HG02623 (cell line): ENCODE measurements around the gene EMCN.

ENCODE experiments used
- ATAC-seq: cut with Tn5 transposase; IDR thresholded peaks from one replicate; pipeline ENCODE4 v1.9.1; 2021; ENCODE audit warnings: moderate library complexity; ENCODE audit not compliant: unreplicated experiment

EMCN gene

DNA sequence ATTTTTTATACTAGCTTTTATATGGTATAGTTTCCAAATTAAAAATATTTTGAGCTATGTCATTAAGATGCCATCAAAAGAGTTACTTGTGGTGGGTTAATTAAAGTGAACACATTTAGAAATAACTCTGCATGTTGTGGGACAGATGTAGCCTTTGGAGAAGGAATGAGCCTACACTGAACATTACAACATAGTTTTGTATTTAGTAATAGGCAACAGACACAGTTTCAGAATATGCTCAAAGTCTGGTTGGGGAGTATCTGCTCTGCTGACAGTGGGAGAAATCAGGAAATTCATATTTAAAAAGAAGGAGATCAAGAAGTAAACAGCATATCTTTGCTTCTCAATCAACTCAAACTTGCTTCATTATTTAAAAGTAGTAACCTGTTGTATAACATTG, 23.7 kb downstream of the EMCN start:
- no peak for ATAC-seq

DNA sequence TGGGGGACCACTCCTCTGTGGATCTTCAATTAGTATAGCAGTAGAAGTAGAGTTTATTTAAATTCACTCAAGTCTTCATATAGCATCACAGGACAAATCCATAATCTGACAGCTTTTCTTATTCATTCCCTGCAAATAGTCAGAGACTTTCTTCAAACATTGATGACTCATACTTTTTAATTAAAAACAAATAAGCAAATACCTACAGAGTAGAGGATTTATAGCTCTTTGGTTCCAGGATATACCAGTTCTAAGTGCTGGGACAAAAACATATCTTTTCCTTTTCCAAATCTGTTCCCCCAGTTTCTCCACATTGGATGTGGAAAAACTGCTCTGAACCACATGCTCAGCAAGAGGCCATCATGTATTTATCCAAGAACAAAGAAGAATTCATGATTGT, 24.1 kb downstream of the EMCN start:
- ATAC-seq = no peak

DNA sequence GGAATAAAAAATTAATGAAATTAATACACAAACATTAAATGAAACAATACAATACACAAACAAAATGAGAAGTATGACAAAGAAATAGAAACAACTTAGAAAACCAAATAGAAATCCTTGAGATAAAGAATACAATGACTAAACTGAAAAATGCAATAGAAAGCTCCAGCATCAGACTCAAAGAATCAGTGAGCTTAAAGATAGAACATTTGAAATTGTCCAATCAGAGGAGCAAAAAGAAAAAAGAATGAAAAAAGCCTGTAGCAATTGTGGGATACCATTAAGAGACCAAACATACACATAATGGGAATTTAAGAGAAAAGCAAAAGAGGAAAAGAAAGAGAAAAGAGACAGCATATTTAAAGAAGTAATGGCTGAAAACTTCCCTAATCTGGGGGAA, 25.7 kb downstream of the EMCN start:
- ATAC-seq = no peak

DNA sequence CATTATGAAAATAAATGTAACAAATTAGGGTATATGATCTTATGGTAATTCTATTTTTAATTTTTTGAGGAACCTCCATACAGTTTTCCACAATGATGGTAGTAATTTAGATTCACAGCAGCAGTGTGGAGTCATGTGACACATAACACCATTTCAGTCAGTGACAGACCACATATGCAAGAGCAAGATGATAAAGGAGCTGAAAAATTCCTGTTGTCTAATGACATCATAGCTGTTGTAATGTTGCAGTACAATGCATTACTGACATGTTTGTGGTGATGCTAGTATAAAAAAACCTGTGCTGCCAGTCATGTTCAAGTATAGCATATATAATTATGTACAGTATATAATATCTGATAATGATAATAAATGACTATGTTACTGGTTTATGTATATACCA, 28.5 kb downstream of the EMCN start:
- ATAC-seq = no peak

DNA sequence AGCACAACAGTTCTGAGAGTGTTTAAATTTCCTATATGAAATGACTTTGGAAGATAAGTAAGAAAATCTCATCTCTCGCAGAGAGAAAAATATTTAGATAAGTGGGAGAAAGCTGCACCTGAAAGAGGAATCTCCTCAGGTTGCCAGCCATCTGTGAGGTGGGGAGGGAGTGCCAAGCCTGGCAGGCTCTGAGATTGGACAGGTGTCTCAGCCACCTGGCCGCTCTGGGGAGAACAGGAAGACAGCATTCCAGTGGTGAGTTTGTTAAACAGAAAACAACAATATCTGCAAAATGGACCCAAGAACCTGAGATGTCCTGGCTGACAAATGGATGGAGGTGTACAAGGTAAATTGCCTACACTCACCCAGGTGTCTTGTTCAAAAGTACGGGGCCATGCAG, 31.3 kb downstream of the EMCN start:
- no peak for ATAC-seq

DNA sequence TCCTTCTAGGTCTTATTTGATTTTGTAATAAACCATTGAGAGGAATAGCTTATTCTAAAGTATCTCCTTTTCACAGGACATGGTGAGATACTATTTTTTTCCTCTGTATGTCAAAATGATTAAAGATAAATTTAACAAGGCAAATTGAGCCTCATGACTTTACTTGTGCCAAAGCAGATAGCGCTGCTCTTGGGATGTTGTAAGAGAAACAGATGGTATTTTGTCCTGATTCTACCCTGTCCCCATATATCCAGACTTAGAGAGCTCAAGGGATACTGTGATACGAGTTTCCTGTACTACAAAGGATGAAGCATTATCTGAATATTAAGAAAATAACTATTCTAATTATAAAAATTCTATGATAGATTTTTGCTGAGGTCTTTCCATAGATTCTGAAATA, 34.0 kb downstream of the EMCN start:
- no peak for ATAC-seq

DNA sequence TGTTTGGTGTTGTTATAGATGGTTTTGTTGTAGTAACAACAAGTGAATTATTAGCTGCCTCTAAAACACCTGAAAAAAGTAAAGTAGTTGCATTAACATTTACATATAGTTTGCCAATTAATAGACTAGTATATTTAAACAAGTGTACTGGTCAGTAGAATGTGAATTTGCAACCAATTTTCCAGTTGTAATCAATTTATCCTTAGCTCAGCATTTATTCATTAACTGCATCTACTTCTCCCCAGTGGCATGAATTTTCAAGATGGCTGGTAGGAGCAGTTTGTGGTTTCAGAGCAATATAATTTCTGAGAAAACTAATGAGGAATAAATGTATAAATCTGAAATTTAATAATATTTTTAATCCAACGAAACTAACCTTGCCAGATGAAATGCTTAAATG, 37.9 kb downstream of the EMCN start:
- no peak for ATAC-seq

- ATAC-seq = no peak
Observed at GRCh38 chr4:100469555-100469954, 48.3 kb downstream of the EMCN start.

- no peak for ATAC-seq
Observed at GRCh38 chr4:100466501-100466900, 51.3 kb downstream of the EMCN start.

DNA sequence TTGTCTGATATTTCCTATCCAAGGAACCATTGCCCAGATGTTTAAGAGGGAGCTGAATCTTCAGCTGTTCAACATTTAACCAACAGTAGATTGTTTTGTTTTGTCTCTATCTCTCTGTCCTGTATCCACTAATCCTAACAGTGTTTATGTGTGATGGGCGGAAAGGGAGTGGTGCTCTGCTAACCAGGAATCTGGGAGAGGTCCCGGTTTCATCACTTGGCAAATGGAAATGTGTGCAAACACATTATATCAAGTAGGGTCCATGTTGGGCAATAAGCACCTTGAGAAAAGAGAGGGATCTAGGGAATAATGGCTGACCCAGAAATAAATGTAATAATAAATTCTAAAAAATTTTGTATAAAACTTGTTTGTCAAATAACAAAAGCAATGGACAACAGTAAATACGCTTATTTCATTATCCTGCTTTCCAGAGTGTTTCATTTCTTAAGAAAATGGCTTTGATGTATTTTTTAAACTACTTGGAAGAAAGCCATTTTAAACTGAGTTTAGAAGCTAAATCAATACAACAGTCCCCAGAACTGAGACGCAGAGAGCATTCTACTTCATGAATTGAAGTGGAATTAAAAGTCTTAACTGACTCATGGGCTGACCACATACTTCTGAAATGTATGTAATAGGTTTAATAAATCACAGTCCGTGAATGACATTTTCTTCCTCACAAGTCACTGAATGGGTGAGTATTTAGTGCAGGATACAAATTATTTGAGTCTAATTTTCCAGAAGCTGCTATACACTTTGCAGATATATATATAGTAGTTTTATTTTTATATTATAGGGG, 55.8 kb downstream of the EMCN start:
- no peak for ATAC-seq

DNA sequence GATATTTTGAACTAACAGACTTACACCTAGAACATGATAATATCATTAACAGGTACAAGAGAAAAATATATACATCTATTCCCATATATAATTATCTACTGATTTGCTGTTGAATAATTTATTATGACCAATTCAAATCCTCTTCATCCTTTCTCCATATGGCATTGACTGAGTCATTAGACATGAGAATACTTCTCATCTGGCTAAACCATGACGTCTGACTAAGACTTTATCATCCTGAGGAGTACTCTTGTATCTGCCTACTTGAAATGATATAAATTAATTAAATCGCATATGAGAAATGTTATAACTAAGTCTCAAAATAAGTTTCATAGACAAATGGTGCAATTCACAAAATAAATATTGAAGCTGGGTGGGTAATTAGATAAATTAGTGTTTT, 67.4 kb downstream of the EMCN start:
- ATAC-seq = no peak

DNA sequence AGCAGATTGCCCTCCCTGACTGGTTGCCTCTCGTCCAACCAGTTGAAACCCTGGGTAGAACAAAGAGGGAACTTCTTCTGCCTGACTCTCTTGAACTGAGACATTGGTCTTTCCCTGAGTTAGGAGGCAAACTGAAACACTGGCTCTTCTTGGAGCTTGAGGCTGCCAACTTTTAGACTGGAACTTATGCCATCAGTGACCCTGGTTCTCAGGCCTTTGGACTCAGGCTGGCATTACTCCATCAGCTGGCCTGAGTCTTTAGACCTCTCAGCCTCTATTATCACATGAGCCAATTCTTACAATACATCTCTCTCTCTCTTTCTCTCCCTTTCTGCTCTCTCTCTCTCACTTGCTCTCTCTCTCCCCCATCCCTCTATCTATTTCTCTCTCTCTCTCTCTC, 86.4 kb downstream of the EMCN start:
- ATAC-seq = no peak

DNA sequence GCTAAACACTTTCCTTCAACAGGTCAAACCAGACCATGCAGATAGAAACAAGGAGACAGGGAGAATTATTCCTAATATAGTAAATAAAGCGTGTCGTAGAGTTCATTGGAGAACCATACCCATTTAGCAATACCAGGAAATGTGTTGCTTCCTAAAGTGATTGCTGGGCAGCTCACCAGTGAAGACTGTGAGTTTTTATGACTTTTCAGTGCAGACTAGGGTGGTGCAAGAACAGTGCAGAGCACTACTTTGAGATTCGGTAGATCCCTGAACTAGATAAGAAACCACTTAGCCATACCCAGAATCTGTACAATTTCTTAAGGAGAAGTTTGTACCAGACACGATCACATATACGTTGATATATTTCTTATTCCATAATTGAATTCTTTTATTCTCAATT, 87.4 kb downstream of the EMCN start:
- no peak for ATAC-seq

- ATAC-seq = no peak
Observed at GRCh38 chr4:100429616-100430015, 88.2 kb downstream of the EMCN start.

GRCh38 chr4:100428051-100428450, 89.8 kb downstream of the EMCN start:
- no peak for ATAC-seq

DNA sequence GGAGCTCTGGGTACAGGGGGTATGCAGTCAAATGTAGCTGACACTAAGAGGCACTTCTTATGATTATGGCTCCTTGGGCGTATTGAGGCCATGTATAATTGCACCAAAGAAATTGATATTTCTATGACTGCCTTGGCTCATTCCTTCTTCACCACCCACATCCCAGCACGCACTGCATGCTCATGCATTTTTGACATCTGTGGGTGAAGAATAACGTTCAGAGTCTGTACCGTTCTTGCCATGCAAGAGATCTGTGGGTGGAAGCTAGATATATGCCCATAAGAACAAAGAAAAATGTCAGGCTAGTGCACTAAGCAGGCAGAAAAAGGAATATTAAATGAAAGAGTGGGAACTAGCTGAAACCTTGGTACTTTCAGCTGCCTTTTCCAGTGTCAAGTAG, 93.4 kb downstream of the EMCN start:
- ATAC-seq = no peak

- ATAC-seq = no peak
Observed at GRCh38 chr4:100422894-100423293, 94.9 kb downstream of the EMCN start.

DNA sequence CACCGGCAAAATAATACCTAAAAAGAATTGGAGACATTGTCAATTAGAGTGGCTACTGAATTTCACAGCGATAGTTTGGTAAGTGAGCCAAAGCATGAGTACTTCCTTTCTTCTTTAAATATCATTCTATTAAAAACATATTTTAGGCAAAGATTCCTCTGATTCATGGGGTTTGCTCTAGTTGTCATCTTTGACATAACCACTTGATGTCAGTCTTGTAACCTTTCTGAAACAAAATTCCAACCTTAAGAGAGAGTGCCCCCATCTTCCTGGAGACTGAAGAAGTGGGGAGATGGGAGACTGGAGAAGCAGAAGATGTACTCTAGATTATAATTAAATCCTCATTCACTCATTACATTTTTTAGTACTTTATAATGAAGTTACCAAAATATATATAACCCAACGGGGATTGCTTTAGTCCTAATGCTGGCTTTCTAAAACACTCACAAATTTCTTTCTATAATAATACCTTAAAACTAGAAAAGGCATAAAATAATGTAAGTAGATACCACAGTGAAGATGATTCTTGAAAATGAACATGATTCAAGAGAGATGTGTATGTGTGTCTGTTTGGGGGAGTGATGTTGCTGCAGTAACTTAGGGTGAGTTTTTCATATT, 96.4 kb downstream of the EMCN start:
- no peak for ATAC-seq

- no peak for ATAC-seq
Observed at GRCh38 chr4:100420571-100420970, 97.3 kb downstream of the EMCN start.

- no peak for ATAC-seq
Observed at GRCh38 chr4:100417565-100417964, 100.3 kb downstream of the EMCN start.

DNA sequence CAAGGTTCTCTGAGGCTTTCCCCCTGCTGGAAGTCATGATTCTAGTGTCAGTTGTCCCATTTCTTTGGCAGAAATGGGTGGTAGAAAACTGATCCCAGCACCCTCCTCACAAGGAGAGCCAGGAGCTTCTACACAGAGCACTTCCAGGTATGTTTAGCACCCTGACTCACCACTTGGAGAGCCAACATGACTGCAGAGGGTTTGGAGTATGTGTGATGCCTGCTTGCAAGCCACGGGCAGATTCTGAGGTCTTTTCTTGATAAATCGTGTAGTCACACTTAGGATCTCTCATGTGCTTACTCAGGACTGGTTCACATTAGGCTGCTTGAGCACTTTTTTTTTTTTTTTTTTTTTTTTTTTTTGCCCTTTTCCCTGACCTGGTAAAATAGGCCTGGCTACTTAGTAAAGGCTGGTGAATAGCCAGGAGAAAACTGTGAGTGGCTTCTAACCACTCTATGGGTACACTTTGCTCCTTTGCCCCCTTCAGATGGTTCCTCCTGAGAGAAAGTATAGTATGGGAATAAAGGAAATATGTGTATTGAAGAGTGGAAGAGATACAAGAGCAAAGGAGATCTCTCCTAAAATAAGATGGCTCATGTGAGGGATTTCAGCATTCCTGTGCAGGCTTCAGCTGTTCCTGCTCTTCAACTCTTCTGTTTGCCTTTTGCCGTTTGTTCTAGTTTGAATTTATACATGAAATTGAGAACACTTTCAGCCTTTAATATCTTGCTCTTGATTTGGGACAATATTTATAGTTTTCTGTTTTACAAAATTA, 103.6 kb downstream of the EMCN start:
- ATAC-seq = no peak

DNA sequence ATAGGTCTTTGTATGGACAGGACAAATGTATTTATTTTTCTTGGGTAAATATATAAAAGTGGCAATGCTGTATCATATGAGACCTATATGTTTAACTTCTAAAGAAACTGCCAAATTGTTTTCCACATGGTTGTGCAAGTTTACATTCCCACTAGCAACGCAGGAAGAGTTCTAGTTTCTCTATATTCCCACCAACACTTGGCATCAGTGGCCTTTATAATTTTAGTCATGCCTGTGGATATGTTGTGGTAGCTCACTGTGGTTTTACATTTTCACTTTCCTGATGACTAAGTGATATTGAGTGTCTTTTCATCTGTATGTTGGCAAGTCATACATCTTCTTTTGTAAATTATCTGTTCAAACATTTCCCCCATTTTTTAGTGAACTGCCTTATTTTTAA, 126.0 kb downstream of the EMCN start:
- no peak for ATAC-seq
